Endodermal cell (in vitro differentiated cells): Measurements from ENCODE around the gene MRGPRE. TPM values are rescaled to one million over a fixed set of nuclear protein-coding genes. Genes with fewer than 3 reads are reported as not detected.

Experiments
- DNase-seq: peaks from one replicate; pipeline ENCODE4 v3.0.0-alpha.2; 2017
- H3K27ac ChIP-seq: 2 replicates; pipeline ENCODE4 v1.5.1; 2013; ENCODE audit warnings: mild to moderate bottlenecking, low read depth, low read length, moderate library complexity
- H3K27me3 ChIP-seq: 2 replicates; pipeline ENCODE4 v1.6.1; 2013; ENCODE audit warnings: mild to moderate bottlenecking, low read length, moderate library complexity; ENCODE audit not compliant: insufficient read depth, control insufficient read depth, poor library complexity, severe bottlenecking
- H3K36me3 ChIP-seq: 2 replicates; pipeline ENCODE4 v1.7.0; 2013; ENCODE audit warnings: mild to moderate bottlenecking, low read length, moderate library complexity; ENCODE audit not compliant: control insufficient read depth, insufficient read depth
- H3K4me1 ChIP-seq: one replicate; pipeline ENCODE4 v1.7.0; 2013; ENCODE audit warnings: low read length; ENCODE audit not compliant: control insufficient read depth, insufficient read depth
- H3K4me3 ChIP-seq: 2 replicates; pipeline ENCODE4 v1.5.1; 2013; ENCODE audit warnings: mild to moderate bottlenecking, low read length, moderate library complexity
- H3K9ac ChIP-seq: 2 replicates; pipeline ENCODE4 v1.6.1; 2013; ENCODE audit warnings: mild to moderate bottlenecking, low read length, moderate library complexity; ENCODE audit not compliant: poor library complexity, severe bottlenecking; ENCODE audit errors: extremely low read depth
- H3K9me3 ChIP-seq: 2 replicates; pipeline ENCODE4 v1.6.1; 2013; ENCODE audit warnings: mild to moderate bottlenecking, low read length, moderate library complexity; ENCODE audit not compliant: control insufficient read depth
- H3K27ac Mint-ChIP-seq: 2 replicates; pipeline ENCODE4 v1.8.0; 2020; ENCODE audit warnings: mixed read lengths
- H3K27me3 Mint-ChIP-seq: 2 replicates; pipeline ENCODE4 v1.8.0; 2021; ENCODE audit warnings: mild to moderate bottlenecking, mixed read lengths; ENCODE audit not compliant: insufficient read depth
- H3K36me3 Mint-ChIP-seq: 2 replicates; pipeline ENCODE4 v1.8.0; 2020; ENCODE audit warnings: low read depth, mixed read lengths
- H3K4me1 Mint-ChIP-seq: 2 replicates; pipeline ENCODE4 v1.8.0; 2020; ENCODE audit warnings: mixed read lengths
- H3K4me3 Mint-ChIP-seq: 2 replicates; pipeline ENCODE4 v1.8.0; 2020; ENCODE audit warnings: mild to moderate bottlenecking, moderate library complexity, mixed read lengths
- H3K9me3 Mint-ChIP-seq: 2 replicates; pipeline ENCODE4 v1.8.0; 2020; ENCODE audit warnings: mild to moderate bottlenecking, mixed read lengths
- WGBS, 2 experiments: methylation state at CpG; one replicate each; pipeline versions ENCODE4 v1.1.5 to v1.1.7; 2013; ENCODE audit warnings: missing lambda C conversion rate in 2 of 2, mixed read lengths in 1 of 2; ENCODE audit not compliant: insufficient coverage in 1 of 2, insufficient read length in 1 of 2; 5-methylcytosine and 5-hydroxymethylcytosine counted together
- total RNA-seq, 2 donors: library from RNA; stranded (reverse); fragmentation: NEBNext Ultra II Directional in 1 of 2; extraction: Animal tissue kit (Norgen Biotek cat#: 25700) in 1 of 2; gene quantifications; 2 replicates in 1 of 2; 3 replicates in 1 of 2; pipeline ENCODE4 v1.2.1, GENCODE V29; 2021
- TF ChIP-seq, protein P1 (sequence below): fragments of 200-600 bp; sonication (generic); conservative IDR thresholded peaks from 2 replicates; pipeline ENCODE4 v1.5.0; 2021; ENCODE audit warnings: antibody characterized with exemption, mild to moderate bottlenecking

MRGPRE gene
- total RNA-seq, 2 donors from 2014 or later, result not detected

DNA sequence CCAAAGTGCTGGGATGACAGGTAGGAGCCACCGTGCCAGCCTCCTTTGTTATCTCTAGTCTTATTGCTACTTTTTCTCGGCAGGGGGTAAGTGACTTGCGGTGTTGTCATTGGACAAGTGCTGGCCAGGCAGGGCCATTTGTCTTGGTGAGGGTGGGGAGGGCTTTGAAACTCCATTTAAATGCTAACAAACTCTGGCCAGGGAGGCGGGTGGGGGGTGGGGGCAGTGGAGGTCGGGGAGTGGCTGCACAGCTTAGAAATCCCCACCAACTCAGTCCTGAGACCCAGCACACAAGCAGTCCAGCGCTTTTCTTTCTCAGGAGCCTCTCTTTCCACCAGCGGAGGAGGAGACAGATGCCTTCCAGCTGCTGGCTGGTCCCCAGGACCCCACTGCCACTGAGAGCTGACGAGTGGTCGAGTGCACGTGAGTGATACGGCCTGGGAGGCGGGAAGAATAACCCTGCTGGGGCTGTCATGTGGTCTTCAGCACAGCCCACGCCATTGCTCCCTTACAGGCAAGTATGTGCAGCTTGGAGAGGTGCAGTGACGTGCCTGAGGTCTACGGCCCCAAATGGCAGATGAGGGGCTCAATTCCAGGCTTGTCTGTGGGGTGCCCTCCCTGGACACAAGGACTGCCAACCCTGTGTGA, 42.9 kb downstream of the MRGPRE start:
- H3K27me3 Mint-ChIP-seq, result peaks cover 57% of the 10 kb centered on the region
- no peak overlapping the region for H3K4me3 ChIP-seq
- peaks cover 4% of the 10 kb centered on the region for H3K9me3 Mint-ChIP-seq
- H3K4me1 Mint-ChIP-seq, result peaks cover 4% of the 10 kb centered on the region
- peaks cover 4% of the 10 kb centered on the region for H3K27me3 ChIP-seq
- no peak overlapping the region for H3K9ac ChIP-seq
- no peaks in the 10 kb centered on the region for H3K36me3 ChIP-seq
- DNase-seq, result peak; percentile 83
- H3K9me3 ChIP-seq, result no peaks in the 10 kb centered on the region
- H3K36me3 Mint-ChIP-seq, result no peaks in the 10 kb centered on the region
- TF ChIP-seq, protein P1, sequence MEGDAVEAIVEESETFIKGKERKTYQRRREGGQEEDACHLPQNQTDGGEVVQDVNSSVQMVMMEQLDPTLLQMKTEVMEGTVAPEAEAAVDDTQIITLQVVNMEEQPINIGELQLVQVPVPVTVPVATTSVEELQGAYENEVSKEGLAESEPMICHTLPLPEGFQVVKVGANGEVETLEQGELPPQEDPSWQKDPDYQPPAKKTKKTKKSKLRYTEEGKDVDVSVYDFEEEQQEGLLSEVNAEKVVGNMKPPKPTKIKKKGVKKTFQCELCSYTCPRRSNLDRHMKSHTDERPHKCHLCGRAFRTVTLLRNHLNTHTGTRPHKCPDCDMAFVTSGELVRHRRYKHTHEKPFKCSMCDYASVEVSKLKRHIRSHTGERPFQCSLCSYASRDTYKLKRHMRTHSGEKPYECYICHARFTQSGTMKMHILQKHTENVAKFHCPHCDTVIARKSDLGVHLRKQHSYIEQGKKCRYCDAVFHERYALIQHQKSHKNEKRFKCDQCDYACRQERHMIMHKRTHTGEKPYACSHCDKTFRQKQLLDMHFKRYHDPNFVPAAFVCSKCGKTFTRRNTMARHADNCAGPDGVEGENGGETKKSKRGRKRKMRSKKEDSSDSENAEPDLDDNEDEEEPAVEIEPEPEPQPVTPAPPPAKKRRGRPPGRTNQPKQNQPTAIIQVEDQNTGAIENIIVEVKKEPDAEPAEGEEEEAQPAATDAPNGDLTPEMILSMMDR, result no peak
- no peak overlapping the region for H3K27ac Mint-ChIP-seq
- WGBS, 2 experiments, result 30 to 51% methylated on average over 7 to 15 of the region's 15 CpGs
- no peak overlapping the region for H3K27ac ChIP-seq
- H3K4me3 Mint-ChIP-seq, result no peak overlapping the region
- H3K4me1 ChIP-seq, result no peaks in the 10 kb centered on the region

DNA sequence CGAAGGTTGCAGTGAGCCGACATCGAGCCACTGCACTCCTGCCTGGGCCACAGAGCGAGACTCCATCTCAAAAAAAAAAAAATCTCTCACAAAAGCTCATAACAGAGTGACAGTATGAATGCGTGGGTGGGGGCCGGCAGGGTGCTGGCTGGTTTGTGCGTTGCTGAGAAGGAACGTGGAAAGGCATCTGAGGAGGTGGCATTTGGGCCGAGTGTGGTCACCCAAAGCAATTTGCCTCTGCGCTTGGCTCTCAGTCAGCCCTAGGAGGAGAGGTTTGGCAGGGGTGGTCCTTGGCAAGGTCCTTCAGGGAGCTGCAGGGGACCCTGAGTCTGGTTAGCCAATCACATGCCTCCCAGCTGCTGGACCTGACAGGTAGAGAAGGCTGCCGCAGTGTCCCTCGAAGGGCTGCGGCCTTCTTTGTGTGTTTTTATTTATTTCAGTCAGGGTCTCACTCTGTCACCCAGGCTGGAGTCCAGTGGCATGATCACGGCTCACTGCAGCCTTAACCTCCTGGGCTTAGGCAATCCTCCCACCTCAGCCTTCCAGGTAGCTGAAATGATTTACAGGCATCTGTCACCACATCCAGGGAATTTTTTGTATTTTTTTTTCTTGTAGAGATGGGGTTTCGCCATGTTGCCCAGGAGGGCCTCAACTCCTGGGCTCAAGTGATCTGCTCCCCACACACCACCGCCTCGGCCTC, 43.6 kb downstream of the MRGPRE start:
- H3K27me3 Mint-ChIP-seq, result peaks cover 57% of the 10 kb centered on the region
- TF ChIP-seq, protein P1, result no peak
- H3K9me3 Mint-ChIP-seq, result peaks cover 4% of the 10 kb centered on the region
- Histone ChIP-seq H3K27ac (no peak overlapping the region), H3K4me1 (no peaks in the 10 kb centered on the region), H3K9me3 (no peaks in the 10 kb centered on the region), H3K4me3 (no peak overlapping the region), H3K36me3 (no peaks in the 10 kb centered on the region), H3K9ac (no peak overlapping the region), H3K27me3 (peaks cover 4% of the 10 kb centered on the region)
- no peaks in the 10 kb centered on the region for H3K36me3 Mint-ChIP-seq
- no peak overlapping the region for H3K4me3 Mint-ChIP-seq
- WGBS, 2 experiments, result 80 to 85% methylated on average over 9 to 17 of the region's 17 CpGs
- peaks cover 4% of the 10 kb centered on the region for H3K4me1 Mint-ChIP-seq
- no peak overlapping the region for H3K27ac Mint-ChIP-seq
- DNase-seq, result peak; percentile 57

DNA sequence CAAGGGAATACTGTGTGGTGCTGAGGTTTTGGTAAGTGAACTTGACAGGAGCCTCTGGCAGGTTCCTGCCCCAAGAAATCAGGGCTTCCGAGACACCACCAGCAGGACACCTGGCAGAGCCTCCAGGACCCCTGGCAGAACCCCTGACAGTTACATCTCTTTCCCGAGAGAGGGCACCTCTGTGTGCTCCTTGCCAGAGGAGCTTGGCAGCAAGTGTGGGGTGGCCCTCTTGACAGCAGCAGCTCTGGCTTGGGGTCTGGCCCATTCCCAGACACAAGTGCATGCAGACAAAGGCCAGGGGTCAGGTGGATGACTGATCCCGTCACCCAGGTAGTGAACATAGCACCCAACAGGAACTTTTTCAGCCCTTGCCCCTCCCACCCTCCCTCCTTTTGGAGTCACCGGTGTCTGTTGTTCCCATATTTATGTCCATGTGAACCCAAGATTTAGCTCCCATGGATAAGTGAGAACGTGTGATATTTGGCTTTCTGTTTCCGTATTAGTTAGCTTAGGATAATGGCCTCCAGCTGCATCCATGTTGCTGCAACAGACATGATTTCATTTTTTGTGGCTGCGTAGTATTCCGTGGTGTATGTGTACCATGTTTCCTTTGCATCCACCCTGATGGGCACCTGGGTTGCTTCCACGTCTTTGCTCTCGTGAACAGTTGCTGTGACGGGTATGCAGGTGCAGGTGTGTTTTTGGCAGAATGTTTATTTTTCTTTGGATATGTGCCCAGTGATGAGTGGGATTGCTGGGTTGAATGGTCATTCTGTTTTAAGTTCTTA, 45.9 kb downstream of the MRGPRE start:
- no peak overlapping the region for H3K27ac ChIP-seq
- peaks cover 4% of the 10 kb centered on the region for H3K27me3 ChIP-seq
- Mint-ChIP-seq H3K27me3 (peaks cover 53% of the 10 kb centered on the region), H3K36me3 (no peaks in the 10 kb centered on the region), H3K4me3 (no peak overlapping the region), H3K9me3 (no peaks in the 10 kb centered on the region), H3K4me1 (peaks cover 4% of the 10 kb centered on the region), H3K27ac (no peak overlapping the region)
- H3K4me3 ChIP-seq, result no peak overlapping the region
- H3K36me3 ChIP-seq, result no peaks in the 10 kb centered on the region
- no peak overlapping the region for H3K9ac ChIP-seq
- no peaks in the 10 kb centered on the region for H3K9me3 ChIP-seq
- H3K4me1 ChIP-seq, result no peaks in the 10 kb centered on the region
- peak; percentile 40 for DNase-seq
- TF ChIP-seq, protein P1, result no peak
- WGBS, 2 experiments, result 91 to 95% methylated on average over 9 to 11 of the region's 11 CpGs
